Measurements from ENCODE around the gene MFGE8.

MFGE8 gene

GRCh38 chr15:88898736-88899135 is 14.4 kb downstream of the MFGE8 start:
- no peak for DNase-seq (ENCODE audit: low spot score)

- DNase-seq (ENCODE audit: low spot score): peak; percentile 54
Observed at GRCh38 chr15:88897456-88898194, 15.6 kb downstream of the MFGE8 start.

GRCh38 chr15:88897142-88897455 is 16.1 kb downstream of the MFGE8 start:
- no peak for DNase-seq (ENCODE audit: low spot score)

- no peak for DNase-seq (ENCODE audit: low spot score)
Observed at GRCh38 chr15:88896333-88897033, 16.7 kb downstream of the MFGE8 start.

GRCh38 chr15:88894819-88895767 is 18.1 kb downstream of the MFGE8 start, which contains the start of gene HAPLN3:
Gene HAPLN3, minus strand, starts transcription at chr15:88895544. Its CDS starts 8,246 bp downstream, at chr15:88887298.
- DNase-seq (ENCODE audit: low spot score): no peak

- DNase-seq (ENCODE audit: low spot score): no peak
Observed at GRCh38 chr15:88894348-88894818, 18.8 kb downstream of the MFGE8 start.

GRCh38 chr15:88891540-88892254 is 21.5 kb downstream of the MFGE8 start:
- DNase-seq (ENCODE audit: low spot score): no peak

- DNase-seq (ENCODE audit: low spot score): no peak
Observed at GRCh38 chr15:88890495-88890894, 22.7 kb downstream of the MFGE8 start.

- DNase-seq (ENCODE audit: low spot score): no peak
Observed at GRCh38 chr15:88888719-88889118, 24.5 kb downstream of the MFGE8 start.

GRCh38 chr15:88887068-88887580 is 26.1 kb downstream of the MFGE8 start:
- no peak for DNase-seq (ENCODE audit: low spot score)

- DNase-seq (ENCODE audit: low spot score): no peak
Observed at GRCh38 chr15:88882785-88883184, 30.4 kb downstream of the MFGE8 start.

GRCh38 chr15:88881775-88882174 is 31.4 kb downstream of the MFGE8 start:
- DNase-seq (ENCODE audit: low spot score): no peak

- DNase-seq (ENCODE audit: low spot score): no peak
Observed at GRCh38 chr15:88880944-88881740, 32.0 kb downstream of the MFGE8 start.

- no peak for DNase-seq (ENCODE audit: low spot score)
Observed at GRCh38 chr15:88878720-88879184, 34.4 kb downstream of the MFGE8 start.

GRCh38 chr15:88877906-88878305 is 35.3 kb downstream of the MFGE8 start:
- DNase-seq (ENCODE audit: low spot score): no peak

GRCh38 chr15:88877415-88877814 is 35.8 kb downstream of the MFGE8 start:
- DNase-seq (ENCODE audit: low spot score): no peak

- no peak for DNase-seq (ENCODE audit: low spot score)
Observed at GRCh38 chr15:88876573-88876972, 36.6 kb downstream of the MFGE8 start.

GRCh38 chr15:88874684-88875083 is 38.5 kb downstream of the MFGE8 start:
- DNase-seq (ENCODE audit: low spot score): no peak

GRCh38 chr15:88874275-88874674 is 38.9 kb downstream of the MFGE8 start:
- DNase-seq (ENCODE audit: low spot score): no peak

- DNase-seq (ENCODE audit: low spot score): no peak
Observed at GRCh38 chr15:88873786-88874185, 39.4 kb downstream of the MFGE8 start.

- no peak for DNase-seq (ENCODE audit: low spot score)
Observed at GRCh38 chr15:88872706-88873105, 40.5 kb downstream of the MFGE8 start.
